PC-9 (cell line): ENCODE measurements around the gene TBCE.

Source experiments
- CTCF ChIP-seq: fragments of 200-600 bp; sonication (generic); conservative IDR thresholded peaks from 2 replicates; pipeline ENCODE4 v1.6.1; 2017; ENCODE audit warnings: mixed run types, antibody characterized with exemption, mild to moderate bottlenecking, moderate library complexity
- EZH2 ChIP-seq: fragments of 200-600 bp; sonication (generic); IDR thresholded peaks from 2 replicates; pipeline ENCODE4 v1.8.0; 2017; ENCODE audit warnings: antibody characterized with exemption, low read depth

GRCh38 chr1:235486321-235486720, 119.1 kb downstream of the TBCE start:
- TF ChIP-seq CTCF (no peak), EZH2 (no peak)
